HepG2 (cell line): ENCODE data around the gene PYGB. TPM values are rescaled to one million over a fixed set of nuclear protein-coding genes. Genes with fewer than 3 reads are reported as not detected.

Experiments used
- CCDC6 ChIP-seq: sonication (generic); formaldehyde crosslinking; IDR thresholded peaks from 2 replicates; pipeline ENCODE4 v1.8.1; 2022; ENCODE audit warnings: mild to moderate bottlenecking, missing genetic modification reagents, moderate library complexity
- CEBPB ChIP-seq: IDR thresholded peaks from 2 replicates; pipeline ENCODE4 v1.6.1; 2011; ENCODE audit warnings: low read depth, low read length, improper control_type of control experiment, borderline replicate concordance
- ELF1 ChIP-seq: sonication (generic); formaldehyde crosslinking; IDR thresholded peaks from 2 replicates; pipeline ENCODE4 v1.4.0; 2020; ENCODE audit warnings: missing genetic modification reagents
- FOXK1 ChIP-seq: sonication (generic); formaldehyde crosslinking; IDR thresholded peaks from 2 replicates; pipeline ENCODE4 v1.4.0; 2020; ENCODE audit warnings: low read depth, missing genetic modification reagents, borderline replicate concordance
- GATA4 ChIP-seq: sonication (generic); IDR thresholded peaks from 2 replicates; pipeline ENCODE4 v1.6.1; 2016; ENCODE audit warnings: antibody characterized with exemption, low read depth, borderline replicate concordance
- HMGA1 ChIP-seq: sonication (generic); formaldehyde crosslinking; conservative IDR thresholded peaks from 2 replicates; pipeline ENCODE4 v1.4.0; 2020; ENCODE audit warnings: missing genetic modification reagents
- NR1H2 ChIP-seq: sonication (generic); formaldehyde crosslinking; IDR thresholded peaks from 2 replicates; pipeline ENCODE4 v1.8.1; 2022; ENCODE audit warnings: low read depth, missing genetic modification reagents, borderline replicate concordance
- PAWR ChIP-seq: sonication (generic); formaldehyde crosslinking; IDR thresholded peaks from 2 replicates; pipeline ENCODE4 v1.4.0; 2020; ENCODE audit warnings: missing genetic modification reagents, mild to moderate bottlenecking, borderline replicate concordance
- SPEN ChIP-seq: sonication (generic); formaldehyde crosslinking; IDR thresholded peaks from 2 replicates; pipeline ENCODE4 v1.5.1; 2020; ENCODE audit warnings: low read depth, mild to moderate bottlenecking, missing genetic modification reagents
- SUZ12 ChIP-seq: fragments of 150-350 bp; IDR thresholded peaks from 2 replicates; pipeline ENCODE4 v1.6.1; 2014; ENCODE audit warnings: low read depth, low read length
- ZNF335 ChIP-seq: sonication (generic); formaldehyde crosslinking; IDR thresholded peaks from 2 replicates; pipeline ENCODE4 v1.4.0; 2020; ENCODE audit warnings: missing genetic modification reagents
- ZNF567 ChIP-seq: sonication (generic); formaldehyde crosslinking; IDR thresholded peaks from 2 replicates; pipeline ENCODE4 v1.8.1; 2023; ENCODE audit warnings: mild to moderate bottlenecking, missing genetic modification reagents, borderline replicate concordance
- ZNF572 ChIP-seq: sonication (generic); formaldehyde crosslinking; IDR thresholded peaks from 2 replicates; pipeline ENCODE4 v1.5.1; 2020; ENCODE audit warnings: mild to moderate bottlenecking, missing genetic modification reagents
- ZNF644 ChIP-seq: IDR thresholded peaks from 2 replicates; pipeline ENCODE4 v1.6.1; 2016; ENCODE audit warnings: low read depth
- polyA plus RNA-seq, 8 experiments: library from polyadenylated mRNA; depleted of rRNA in 3 of 8; stranded (reverse) in 7 of 8; unstranded in 1 of 8; fragments of >200 nt; fragmentation: Illumina TruSeq in 4 of 8; extraction: Trizol in 4 of 8; gene quantifications; 2 replicates each; pipeline versions ENCODE4 v1.2.1 to v1.2.3, GENCODE V29; 2011 to 2016; ENCODE audit warnings: low read depth in 4 of 8, missing spikeins in 1 of 8, mixed read lengths in 1 of 8; ENCODE audit not compliant: insufficient read depth in 1 of 8
- total RNA-seq, 5 experiments: library from RNA; depleted of rRNA; stranded (reverse); fragments of >200 nt; fragmentation: Illumina TruSeq; extraction: Trizol; gene quantifications; 2 replicates each; pipeline ENCODE4 v1.2.3, GENCODE V29; 2016; ENCODE audit warnings: low read depth in 1 of 5
- TF ChIP-seq, protein P1 (sequence below): sonication (generic); formaldehyde crosslinking; IDR thresholded peaks from 2 replicates; pipeline ENCODE4 v1.5.0; 2020; ENCODE audit warnings: missing genetic modification reagents
- TF ChIP-seq, protein P2 (sequence below): sonication (generic); formaldehyde crosslinking; IDR thresholded peaks from 2 replicates; pipeline ENCODE4 v1.4.0; 2020; ENCODE audit warnings: missing genetic modification reagents
- TF ChIP-seq, protein P3 (sequence below): IDR thresholded peaks from 2 replicates; pipeline ENCODE4 v1.6.1; 2016; ENCODE audit warnings: missing compliant biosample characterization, missing genetic modification reagents, borderline replicate concordance
- TF ChIP-seq, protein P4 (sequence below): sonication (generic); formaldehyde crosslinking; IDR thresholded peaks from 2 replicates; pipeline ENCODE4 v1.4.0; 2020; ENCODE audit warnings: low read depth, mild to moderate bottlenecking, missing genetic modification reagents
- TF ChIP-seq, protein P5 (sequence below): sonication (generic); formaldehyde crosslinking; IDR thresholded peaks from 2 replicates; pipeline ENCODE4 v1.8.0; 2022; ENCODE audit warnings: mild to moderate bottlenecking, missing genetic modification reagents, borderline replicate concordance
- TF ChIP-seq, protein P6 (sequence below): IDR thresholded peaks from 2 replicates; pipeline ENCODE4 v1.6.1; 2016; ENCODE audit warnings: mild to moderate bottlenecking

Gene PYGB
- total and polyA plus RNA-seq, 2 of the 13 experiments (the other 11 are each of a cell fraction or from before 2014, with no cell fraction given) = 24.2 to 86.3 TPM

DNA sequence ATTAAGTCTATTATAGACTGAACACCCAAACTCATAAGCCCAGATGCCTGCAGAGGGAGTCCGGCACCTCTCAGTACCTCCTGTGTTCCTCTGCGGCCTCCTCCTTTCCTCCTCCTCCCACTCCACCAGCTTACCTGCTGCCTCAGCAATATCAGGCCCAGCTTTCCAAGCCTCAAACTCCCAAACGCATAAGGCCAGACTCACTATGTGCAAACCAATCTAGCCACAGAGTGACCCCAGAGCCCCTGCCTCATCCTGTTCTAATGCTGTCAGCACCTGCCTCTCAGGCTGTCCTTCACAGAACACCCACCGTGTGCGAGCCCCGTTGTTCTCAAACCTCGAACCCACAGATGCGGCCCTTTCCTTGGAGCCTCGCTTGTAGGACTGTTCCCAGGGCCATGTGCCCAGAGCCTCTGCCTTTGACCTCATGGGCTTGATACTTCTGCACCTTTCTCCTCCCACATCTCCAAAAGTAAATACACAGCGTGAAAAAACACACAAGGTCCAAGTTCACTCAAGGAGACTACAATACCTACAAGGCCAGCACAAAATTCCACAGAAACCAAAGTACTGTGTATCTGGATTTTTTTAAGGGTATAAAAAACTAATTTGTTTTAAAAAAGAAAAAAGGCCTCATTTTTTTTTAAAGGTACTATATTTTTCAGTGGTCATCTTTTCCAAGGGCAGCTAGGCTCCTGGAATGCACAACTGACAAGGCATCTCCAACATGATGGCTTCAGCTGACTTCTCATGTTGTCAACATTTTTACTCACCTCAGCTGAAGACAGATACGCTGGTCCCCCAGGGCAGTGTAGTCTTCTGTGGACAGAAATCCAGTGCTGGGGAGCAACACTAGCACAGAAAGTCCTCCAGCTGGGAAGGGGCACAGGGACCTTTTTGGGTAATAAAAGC, 90.5 kb downstream of the PYGB start (continued):
- TF ChIP-seq, protein P1, sequence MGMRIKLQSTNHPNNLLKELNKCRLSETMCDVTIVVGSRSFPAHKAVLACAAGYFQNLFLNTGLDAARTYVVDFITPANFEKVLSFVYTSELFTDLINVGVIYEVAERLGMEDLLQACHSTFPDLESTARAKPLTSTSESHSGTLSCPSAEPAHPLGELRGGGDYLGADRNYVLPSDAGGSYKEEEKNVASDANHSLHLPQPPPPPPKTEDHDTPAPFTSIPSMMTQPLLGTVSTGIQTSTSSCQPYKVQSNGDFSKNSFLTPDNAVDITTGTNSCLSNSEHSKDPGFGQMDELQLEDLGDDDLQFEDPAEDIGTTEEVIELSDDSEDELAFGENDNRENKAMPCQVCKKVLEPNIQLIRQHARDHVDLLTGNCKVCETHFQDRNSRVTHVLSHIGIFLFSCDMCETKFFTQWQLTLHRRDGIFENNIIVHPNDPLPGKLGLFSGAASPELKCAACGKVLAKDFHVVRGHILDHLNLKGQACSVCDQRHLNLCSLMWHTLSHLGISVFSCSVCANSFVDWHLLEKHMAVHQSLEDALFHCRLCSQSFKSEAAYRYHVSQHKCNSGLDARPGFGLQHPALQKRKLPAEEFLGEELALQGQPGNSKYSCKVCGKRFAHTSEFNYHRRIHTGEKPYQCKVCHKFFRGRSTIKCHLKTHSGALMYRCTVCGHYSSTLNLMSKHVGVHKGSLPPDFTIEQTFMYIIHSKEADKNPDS (CRISPR knock-in tag) = peak; percentile 91; the same call in 1 of the 2 replicates
- TF ChIP-seq CCDC6 (CRISPR knock-in tag) (peak; percentile 84), ZNF335 (CRISPR knock-in tag) (peak; percentile 81; the same call in 1 of the 2 replicates), GATA4 (peak; percentile 47; the same call in 1 of the 2 replicates), SPEN (peak; percentile 91), ZNF567 (no peak; the same call in 1 of the 2 replicates), NR1H2 (CRISPR knock-in tag) (peak; percentile 85; the same call in 1 of the 2 replicates), ZNF644 (CRISPR knock-in tag) (peak; percentile 94), CEBPB (no peak), PAWR (CRISPR knock-in tag) (no peak), ZNF572 (CRISPR knock-in tag) (peak; percentile 88; the same call in 1 of the 2 replicates), SUZ12 (no peak), HMGA1 (no peak), FOXK1 (peak; percentile 87; the same call in 1 of the 2 replicates), ELF1 (CRISPR knock-in tag) (peak; percentile 38; the same call in 1 of the 2 replicates)
- TF ChIP-seq, protein P2, sequence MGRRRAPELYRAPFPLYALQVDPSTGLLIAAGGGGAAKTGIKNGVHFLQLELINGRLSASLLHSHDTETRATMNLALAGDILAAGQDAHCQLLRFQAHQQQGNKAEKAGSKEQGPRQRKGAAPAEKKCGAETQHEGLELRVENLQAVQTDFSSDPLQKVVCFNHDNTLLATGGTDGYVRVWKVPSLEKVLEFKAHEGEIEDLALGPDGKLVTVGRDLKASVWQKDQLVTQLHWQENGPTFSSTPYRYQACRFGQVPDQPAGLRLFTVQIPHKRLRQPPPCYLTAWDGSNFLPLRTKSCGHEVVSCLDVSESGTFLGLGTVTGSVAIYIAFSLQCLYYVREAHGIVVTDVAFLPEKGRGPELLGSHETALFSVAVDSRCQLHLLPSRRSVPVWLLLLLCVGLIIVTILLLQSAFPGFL (CRISPR knock-in tag) = no peak
- TF ChIP-seq, protein P3, sequence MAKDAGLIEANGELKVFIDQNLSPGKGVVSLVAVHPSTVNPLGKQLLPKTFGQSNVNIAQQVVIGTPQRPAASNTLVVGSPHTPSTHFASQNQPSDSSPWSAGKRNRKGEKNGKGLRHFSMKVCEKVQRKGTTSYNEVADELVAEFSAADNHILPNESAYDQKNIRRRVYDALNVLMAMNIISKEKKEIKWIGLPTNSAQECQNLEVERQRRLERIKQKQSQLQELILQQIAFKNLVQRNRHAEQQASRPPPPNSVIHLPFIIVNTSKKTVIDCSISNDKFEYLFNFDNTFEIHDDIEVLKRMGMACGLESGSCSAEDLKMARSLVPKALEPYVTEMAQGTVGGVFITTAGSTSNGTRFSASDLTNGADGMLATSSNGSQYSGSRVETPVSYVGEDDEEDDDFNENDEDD (CRISPR knock-in tag) = peak; percentile 97
- TF ChIP-seq, protein P4, sequence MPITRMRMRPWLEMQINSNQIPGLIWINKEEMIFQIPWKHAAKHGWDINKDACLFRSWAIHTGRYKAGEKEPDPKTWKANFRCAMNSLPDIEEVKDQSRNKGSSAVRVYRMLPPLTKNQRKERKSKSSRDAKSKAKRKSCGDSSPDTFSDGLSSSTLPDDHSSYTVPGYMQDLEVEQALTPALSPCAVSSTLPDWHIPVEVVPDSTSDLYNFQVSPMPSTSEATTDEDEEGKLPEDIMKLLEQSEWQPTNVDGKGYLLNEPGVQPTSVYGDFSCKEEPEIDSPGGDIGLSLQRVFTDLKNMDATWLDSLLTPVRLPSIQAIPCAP (CRISPR knock-in tag) = no peak; the same call in 1 of the 2 replicates
- TF ChIP-seq, protein P5, sequence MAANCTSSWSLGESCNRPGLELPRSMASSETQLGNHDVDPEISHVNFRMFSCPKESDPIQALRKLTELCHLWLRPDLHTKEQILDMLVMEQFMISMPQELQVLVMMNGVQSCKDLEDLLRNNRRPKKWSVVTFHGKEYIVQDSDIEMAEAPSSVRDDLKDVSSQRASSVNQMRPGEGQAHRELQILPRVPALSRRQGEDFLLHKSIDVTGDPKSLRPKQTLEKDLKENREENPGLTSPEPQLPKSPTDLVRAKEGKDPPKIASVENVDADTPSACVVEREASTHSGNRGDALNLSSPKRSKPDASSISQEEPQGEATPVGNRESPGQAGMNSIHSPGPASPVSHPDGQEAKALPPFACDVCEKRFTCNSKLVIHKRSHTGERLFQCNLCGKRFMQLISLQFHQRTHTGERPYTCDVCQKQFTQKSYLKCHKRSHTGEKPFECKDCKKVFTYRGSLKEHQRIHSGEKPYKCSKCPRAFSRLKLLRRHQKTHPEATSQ (CRISPR knock-in tag) = peak; percentile 66; the same call in 1 of the 2 replicates
- TF ChIP-seq, protein P6, sequence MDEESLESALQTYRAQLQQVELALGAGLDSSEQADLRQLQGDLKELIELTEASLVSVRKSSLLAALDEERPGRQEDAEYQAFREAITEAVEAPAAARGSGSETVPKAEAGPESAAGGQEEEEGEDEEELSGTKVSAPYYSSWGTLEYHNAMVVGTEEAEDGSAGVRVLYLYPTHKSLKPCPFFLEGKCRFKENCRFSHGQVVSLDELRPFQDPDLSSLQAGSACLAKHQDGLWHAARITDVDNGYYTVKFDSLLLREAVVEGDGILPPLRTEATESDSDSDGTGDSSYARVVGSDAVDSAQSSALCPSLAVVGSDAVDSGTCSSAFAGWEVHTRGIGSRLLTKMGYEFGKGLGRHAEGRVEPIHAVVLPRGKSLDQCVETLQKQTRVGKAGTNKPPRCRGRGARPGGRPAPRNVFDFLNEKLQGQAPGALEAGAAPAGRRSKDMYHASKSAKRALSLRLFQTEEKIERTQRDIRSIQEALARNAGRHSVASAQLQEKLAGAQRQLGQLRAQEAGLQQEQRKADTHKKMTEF (CRISPR knock-in tag) = peak; percentile 94
